Liver (tissue), 9 donors: Measurements from ENCODE around the gene NADK. TPM values are rescaled to one million over a fixed set of nuclear protein-coding genes. Genes with fewer than 3 reads are reported as not detected.

ENCODE experiments used
- DNase-seq: peaks from one replicate; pipeline ENCODE4 v3.0.0-alpha.2; 2017; ENCODE audit warnings: low spot score
- H3K27ac ChIP-seq, 2 donors: one replicate each; pipeline ENCODE4 v1.7.0; 2013; ENCODE audit warnings: inconsistent platforms in 2 of 2, low read length in 2 of 2, control low read depth in 1 of 2, low read depth in 1 of 2, mild to moderate bottlenecking in 1 of 2
- H3K27me3 ChIP-seq, 4 donors: one replicate each; pipeline versions ENCODE4 v1.6.1 to v1.7.0; 2013; ENCODE audit warnings: low read length in 3 of 4, inconsistent platforms in 1 of 4, mild to moderate bottlenecking in 1 of 4, moderate library complexity in 1 of 4; ENCODE audit not compliant: control insufficient read depth in 4 of 4, insufficient read depth in 4 of 4
- H3K36me3 ChIP-seq, 4 donors: one replicate each; pipeline versions ENCODE4 v1.6.1 to v1.7.0; 2013; ENCODE audit warnings: low read length in 3 of 4, mild to moderate bottlenecking in 3 of 4, low read depth in 1 of 4, moderate library complexity in 1 of 4; ENCODE audit not compliant: control insufficient read depth in 4 of 4, insufficient read depth in 3 of 4
- H3K4me1 ChIP-seq, 4 donors: one replicate each; pipeline versions ENCODE4 v1.6.1 to v1.7.0; 2013; ENCODE audit warnings: low read length in 3 of 4, mild to moderate bottlenecking in 3 of 4, moderate library complexity in 1 of 4; ENCODE audit not compliant: control insufficient read depth in 4 of 4, insufficient read depth in 4 of 4
- H3K4me3 ChIP-seq, 3 donors: one replicate each; pipeline versions ENCODE4 v1.6.1 to v1.7.0; 2013; ENCODE audit warnings: low read length in 3 of 3, control low read depth in 1 of 3, low read depth in 1 of 3, mild to moderate bottlenecking in 1 of 3
- H3K9ac ChIP-seq, 2 donors: one replicate each; pipeline ENCODE4 v1.7.0; 2013; ENCODE audit warnings: low read length in 2 of 2, mild to moderate bottlenecking in 2 of 2, moderate library complexity in 2 of 2, control low read depth in 1 of 2, low read depth in 1 of 2
- H3K9me3 ChIP-seq, 4 donors: one replicate each; pipeline versions ENCODE4 v1.6.1 to v1.7.0; 2013; ENCODE audit warnings: low read length in 3 of 4; ENCODE audit not compliant: control insufficient read depth in 4 of 4
- EGR1 ChIP-seq, 2 donors: IDR thresholded peaks; 2 replicates each; pipeline ENCODE4 v1.6.1; 2016 to 2018; ENCODE audit warnings: antibody characterized with exemption in 2 of 2, low read depth in 2 of 2
- FOXA1 ChIP-seq: IDR thresholded peaks from 2 replicates; pipeline ENCODE4 v1.6.1; 2016; ENCODE audit warnings: antibody characterized with exemption
- FOXA2 ChIP-seq: IDR thresholded peaks from 2 replicates; pipeline ENCODE4 v1.6.1; 2016; ENCODE audit warnings: antibody characterized with exemption
- GABPA ChIP-seq, 2 donors: IDR thresholded peaks in 1 of 2; conservative IDR thresholded peaks in 1 of 2; 2 replicates each; pipeline ENCODE4 v1.6.1; 2016; ENCODE audit warnings: antibody characterized with exemption in 2 of 2, mild to moderate bottlenecking in 1 of 2, moderate library complexity in 1 of 2
- HNF4G ChIP-seq: IDR thresholded peaks from 2 replicates; pipeline ENCODE4 v1.6.1; 2016; ENCODE audit warnings: antibody characterized with exemption
- JUND ChIP-seq, 2 donors: IDR thresholded peaks; 2 replicates each; pipeline ENCODE4 v1.6.1; 2016; ENCODE audit warnings: antibody characterized with exemption in 2 of 2
- RAD21 ChIP-seq, 2 donors: IDR thresholded peaks; 2 replicates each; pipeline ENCODE4 v1.6.1; 2016; ENCODE audit warnings: antibody characterized with exemption in 2 of 2, mild to moderate bottlenecking in 2 of 2
- RXRA ChIP-seq, 2 donors: IDR thresholded peaks; 2 replicates each; pipeline ENCODE4 v1.6.1; 2017 to 2018; ENCODE audit warnings: antibody characterized with exemption in 2 of 2, mild to moderate bottlenecking in 1 of 2
- SP1 ChIP-seq: IDR thresholded peaks from 2 replicates; pipeline ENCODE4 v1.6.1; 2018; ENCODE audit warnings: antibody characterized with exemption, mild to moderate bottlenecking
- TAF1 ChIP-seq: conservative IDR thresholded peaks from 2 replicates; pipeline ENCODE4 v1.6.1; 2016; ENCODE audit warnings: antibody characterized with exemption, mild to moderate bottlenecking
- WGBS: extraction: QIAGEN DNeasy Blood & Tissue Kit; methylation state at CpG from one replicate; pipeline ENCODE4 v1.1.7; 2013; 5-methylcytosine and 5-hydroxymethylcytosine counted together
- polyA plus RNA-seq, 2 donors: library from polyadenylated mRNA; stranded (reverse) in 1 of 2; unstranded in 1 of 2; fragments of 200-250 nt in 1 of 2; fragments of >200 nt in 1 of 2; fragmentation: Nextera tagmentation in 1 of 2; extraction: Ambion mirVana in 1 of 2; gene quantifications; one replicate each; pipeline versions ENCODE4 v1.2.1 to v1.2.3, GENCODE V29; 2013 to 2015
- total RNA-seq, 2 donors: library from RNA; depleted of rRNA; stranded (reverse); fragments of >200 nt; gene quantifications; one replicate each; pipeline ENCODE4 v1.2.3, GENCODE V29; 2014
- TF ChIP-seq, protein P1 (sequence below): IDR thresholded peaks from 2 replicates; pipeline ENCODE4 v1.6.1; 2016; ENCODE audit warnings: antibody characterized with exemption, mild to moderate bottlenecking
- TF ChIP-seq, protein P2 (sequence below): IDR thresholded peaks from 2 replicates; pipeline ENCODE4 v1.6.1; 2016; ENCODE audit warnings: antibody characterized with exemption
- TF ChIP-seq, protein P3 (sequence below): fragments of 150-350 bp; IDR thresholded peaks from 2 replicates; pipeline ENCODE4 v1.5.1; 2017; ENCODE audit warnings: improper control_type of control experiment, low read depth, low read length; ENCODE audit not compliant: missing input control
- TF ChIP-seq, protein P4 (sequence below): IDR thresholded peaks from 2 replicates; pipeline ENCODE4 v1.6.1; 2016; ENCODE audit warnings: antibody characterized with exemption
- donor health status: healthy.
- donor health status: healthy.
- donor health status: healthy.
- donor health status: healthy.
- donor health status: healthy.

The NADK gene
- total and polyA plus RNA-seq, 4 donors: 39.2 to 105 (median 83.6) TPM

- TF ChIP-seq FOXA1 (no peak), EGR1 (IDR thresholded peaks at IDR 0.05; ENCODE audit: low read depth in 2 of 2) (no peak), RAD21 (IDR thresholded peaks at IDR 0.05) (no peak), FOXA2 (no peak), HNF4G (no peak)
- TF ChIP-seq, protein P1, sequence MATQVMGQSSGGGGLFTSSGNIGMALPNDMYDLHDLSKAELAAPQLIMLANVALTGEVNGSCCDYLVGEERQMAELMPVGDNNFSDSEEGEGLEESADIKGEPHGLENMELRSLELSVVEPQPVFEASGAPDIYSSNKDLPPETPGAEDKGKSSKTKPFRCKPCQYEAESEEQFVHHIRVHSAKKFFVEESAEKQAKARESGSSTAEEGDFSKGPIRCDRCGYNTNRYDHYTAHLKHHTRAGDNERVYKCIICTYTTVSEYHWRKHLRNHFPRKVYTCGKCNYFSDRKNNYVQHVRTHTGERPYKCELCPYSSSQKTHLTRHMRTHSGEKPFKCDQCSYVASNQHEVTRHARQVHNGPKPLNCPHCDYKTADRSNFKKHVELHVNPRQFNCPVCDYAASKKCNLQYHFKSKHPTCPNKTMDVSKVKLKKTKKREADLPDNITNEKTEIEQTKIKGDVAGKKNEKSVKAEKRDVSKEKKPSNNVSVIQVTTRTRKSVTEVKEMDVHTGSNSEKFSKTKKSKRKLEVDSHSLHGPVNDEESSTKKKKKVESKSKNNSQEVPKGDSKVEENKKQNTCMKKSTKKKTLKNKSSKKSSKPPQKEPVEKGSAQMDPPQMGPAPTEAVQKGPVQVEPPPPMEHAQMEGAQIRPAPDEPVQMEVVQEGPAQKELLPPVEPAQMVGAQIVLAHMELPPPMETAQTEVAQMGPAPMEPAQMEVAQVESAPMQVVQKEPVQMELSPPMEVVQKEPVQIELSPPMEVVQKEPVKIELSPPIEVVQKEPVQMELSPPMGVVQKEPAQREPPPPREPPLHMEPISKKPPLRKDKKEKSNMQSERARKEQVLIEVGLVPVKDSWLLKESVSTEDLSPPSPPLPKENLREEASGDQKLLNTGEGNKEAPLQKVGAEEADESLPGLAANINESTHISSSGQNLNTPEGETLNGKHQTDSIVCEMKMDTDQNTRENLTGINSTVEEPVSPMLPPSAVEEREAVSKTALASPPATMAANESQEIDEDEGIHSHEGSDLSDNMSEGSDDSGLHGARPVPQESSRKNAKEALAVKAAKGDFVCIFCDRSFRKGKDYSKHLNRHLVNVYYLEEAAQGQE: no peak
- TF ChIP-seq, protein P2, sequence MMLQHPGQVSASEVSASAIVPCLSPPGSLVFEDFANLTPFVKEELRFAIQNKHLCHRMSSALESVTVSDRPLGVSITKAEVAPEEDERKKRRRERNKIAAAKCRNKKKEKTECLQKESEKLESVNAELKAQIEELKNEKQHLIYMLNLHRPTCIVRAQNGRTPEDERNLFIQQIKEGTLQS: no peak
- TF ChIP-seq, protein P3, sequence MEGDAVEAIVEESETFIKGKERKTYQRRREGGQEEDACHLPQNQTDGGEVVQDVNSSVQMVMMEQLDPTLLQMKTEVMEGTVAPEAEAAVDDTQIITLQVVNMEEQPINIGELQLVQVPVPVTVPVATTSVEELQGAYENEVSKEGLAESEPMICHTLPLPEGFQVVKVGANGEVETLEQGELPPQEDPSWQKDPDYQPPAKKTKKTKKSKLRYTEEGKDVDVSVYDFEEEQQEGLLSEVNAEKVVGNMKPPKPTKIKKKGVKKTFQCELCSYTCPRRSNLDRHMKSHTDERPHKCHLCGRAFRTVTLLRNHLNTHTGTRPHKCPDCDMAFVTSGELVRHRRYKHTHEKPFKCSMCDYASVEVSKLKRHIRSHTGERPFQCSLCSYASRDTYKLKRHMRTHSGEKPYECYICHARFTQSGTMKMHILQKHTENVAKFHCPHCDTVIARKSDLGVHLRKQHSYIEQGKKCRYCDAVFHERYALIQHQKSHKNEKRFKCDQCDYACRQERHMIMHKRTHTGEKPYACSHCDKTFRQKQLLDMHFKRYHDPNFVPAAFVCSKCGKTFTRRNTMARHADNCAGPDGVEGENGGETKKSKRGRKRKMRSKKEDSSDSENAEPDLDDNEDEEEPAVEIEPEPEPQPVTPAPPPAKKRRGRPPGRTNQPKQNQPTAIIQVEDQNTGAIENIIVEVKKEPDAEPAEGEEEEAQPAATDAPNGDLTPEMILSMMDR: no peak
- Histone ChIP-seq H3K9ac (no peak overlapping the region), H3K4me3 (no peak overlapping the region), H3K27ac (no peak overlapping the region), H3K36me3 (peaks cover 11 to 61% (median 21%) of the 10 kb centered on the region in 4 donors), H3K4me1 (no peaks in the 10 kb centered on the region), H3K27me3 (no peaks in the 10 kb centered on the region), H3K9me3 (no peaks in the 10 kb centered on the region)
- no peak for DNase-seq
- WGBS: 92% methylated on average over 17 of the region's 17 CpGs
These were observed 15.4 kb upstream of the NADK start for GRCh38 chr1:1793481-1794244.

- Histone ChIP-seq H3K27ac (no peak overlapping the region), H3K4me3 (no peak overlapping the region), H3K36me3 (peaks cover 10 to 71% (median 41%) of the 10 kb centered on the region in 4 donors), H3K27me3 (no peaks in the 10 kb centered on the region), H3K4me1 (no peaks in the 10 kb centered on the region), H3K9me3 (no peaks in the 10 kb centered on the region), H3K9ac (no peak overlapping the region)
- no peak for DNase-seq
- WGBS: 84% methylated on average over 25 of the region's 25 CpGs
- TF ChIP-seq GABPA (IDR thresholded peaks at IDR 0.05 in 1 of 2, conservative IDR thresholded peaks at IDR 0.05 in 1 of 2) (no peak), JUND (IDR thresholded peaks at IDR 0.05) (no peak), TAF1 (no peak), RXRA (IDR thresholded peaks at IDR 0.05) (peak in 1 of 2 donors; percentile 9), FOXA2 (no peak), HNF4G (no peak), EGR1 (IDR thresholded peaks at IDR 0.05; ENCODE audit: low read depth in 2 of 2) (no peak), SP1 (no peak), FOXA1 (no peak)
- TF ChIP-seq, protein P3: peak; percentile 16
- TF ChIP-seq, protein P4, sequence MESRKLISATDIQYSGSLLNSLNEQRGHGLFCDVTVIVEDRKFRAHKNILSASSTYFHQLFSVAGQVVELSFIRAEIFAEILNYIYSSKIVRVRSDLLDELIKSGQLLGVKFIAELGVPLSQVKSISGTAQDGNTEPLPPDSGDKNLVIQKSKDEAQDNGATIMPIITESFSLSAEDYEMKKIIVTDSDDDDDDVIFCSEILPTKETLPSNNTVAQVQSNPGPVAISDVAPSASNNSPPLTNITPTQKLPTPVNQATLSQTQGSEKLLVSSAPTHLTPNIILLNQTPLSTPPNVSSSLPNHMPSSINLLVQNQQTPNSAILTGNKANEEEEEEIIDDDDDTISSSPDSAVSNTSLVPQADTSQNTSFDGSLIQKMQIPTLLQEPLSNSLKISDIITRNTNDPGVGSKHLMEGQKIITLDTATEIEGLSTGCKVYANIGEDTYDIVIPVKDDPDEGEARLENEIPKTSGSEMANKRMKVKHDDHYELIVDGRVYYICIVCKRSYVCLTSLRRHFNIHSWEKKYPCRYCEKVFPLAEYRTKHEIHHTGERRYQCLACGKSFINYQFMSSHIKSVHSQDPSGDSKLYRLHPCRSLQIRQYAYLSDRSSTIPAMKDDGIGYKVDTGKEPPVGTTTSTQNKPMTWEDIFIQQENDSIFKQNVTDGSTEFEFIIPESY: no peak
- TF ChIP-seq, protein P1: no peak
These were observed 10.6 kb upstream of the NADK start for GRCh38 chr1:1788646-1789431.
